ENCODE data around the gene DLGAP1.
"Not testable (repeated sequence)": the region's sequence is repeated elsewhere in the genome, so short reads cannot be mapped to it uniquely, and the experiment has no call there.

Gene DLGAP1

DNA sequence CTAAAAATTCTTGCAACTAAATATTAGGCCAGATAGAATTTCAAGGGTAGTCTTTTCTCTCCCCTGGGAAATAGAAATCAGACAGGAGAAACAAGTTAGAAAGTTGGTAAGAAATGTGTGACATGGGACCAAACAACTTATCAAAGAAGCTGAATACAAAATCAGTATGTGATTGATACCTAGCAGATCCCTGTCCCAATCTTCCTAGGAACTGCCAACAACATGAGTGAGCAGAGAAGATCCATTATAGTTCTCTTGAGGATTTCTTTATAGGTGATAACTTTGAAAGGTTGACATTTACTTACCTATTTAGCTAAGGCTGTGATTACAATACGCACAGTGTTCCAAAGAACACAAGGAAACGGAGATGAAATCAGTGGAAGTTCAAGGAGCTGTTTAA is 162.4 kb downstream of the DLGAP1 start:
- Histone ChIP-seq H3K36me3 (ENCODE audit: control insufficient read depth in 2 of 2, insufficient read depth in 1 of 2, low read length in 2 of 2) (no peaks in the 10 kb centered on the region), H3K4me3 (ENCODE audit: low read depth, low read length) (no peak overlapping the region), H3K4me1 (ENCODE audit: control insufficient read depth, insufficient read depth, low read length) (no peaks in the 10 kb centered on the region), H3K9me3 (ENCODE audit: control insufficient read depth, insufficient read depth, low read depth, low read length) (no peaks in the 10 kb centered on the region), H3K27ac (ENCODE audit: extremely low read depth, low read depth, low read length) (no peak overlapping the region)
- TF ChIP-seq ZNF202 (tag by site-specific recombination; IDR thresholded peaks at IDR 0.05; ENCODE audit: borderline replicate concordance), result no peak
- no peak for TF ChIP-seq ZNF660 (tag by site-specific recombination; IDR thresholded peaks at IDR 0.05)
- TF ChIP-seq ZNF423 (tag by site-specific recombination; IDR thresholded peaks at IDR 0.05), result no peak
- no peak for TF ChIP-seq ZNF19 (tag by site-specific recombination; IDR thresholded peaks at IDR 0.05; ENCODE audit: low read depth)
- no peak for TF ChIP-seq ZSCAN30 (tag by site-specific recombination; IDR thresholded peaks at IDR 0.05)
- no peak for TF ChIP-seq ZNF138 (tag by site-specific recombination; IDR thresholded peaks at IDR 0.05; ENCODE audit: borderline replicate concordance)
- no peak for TF ChIP-seq ZFP69B (tag by site-specific recombination; IDR thresholded peaks at IDR 0.05)
- no peak for TF ChIP-seq ZNF394 (tag by site-specific recombination; IDR thresholded peaks at IDR 0.05; ENCODE audit: borderline replicate concordance)
- no peak for TF ChIP-seq ZNF37A (tag by site-specific recombination; IDR thresholded peaks at IDR 0.05)
- TF ChIP-seq, protein P1, sequence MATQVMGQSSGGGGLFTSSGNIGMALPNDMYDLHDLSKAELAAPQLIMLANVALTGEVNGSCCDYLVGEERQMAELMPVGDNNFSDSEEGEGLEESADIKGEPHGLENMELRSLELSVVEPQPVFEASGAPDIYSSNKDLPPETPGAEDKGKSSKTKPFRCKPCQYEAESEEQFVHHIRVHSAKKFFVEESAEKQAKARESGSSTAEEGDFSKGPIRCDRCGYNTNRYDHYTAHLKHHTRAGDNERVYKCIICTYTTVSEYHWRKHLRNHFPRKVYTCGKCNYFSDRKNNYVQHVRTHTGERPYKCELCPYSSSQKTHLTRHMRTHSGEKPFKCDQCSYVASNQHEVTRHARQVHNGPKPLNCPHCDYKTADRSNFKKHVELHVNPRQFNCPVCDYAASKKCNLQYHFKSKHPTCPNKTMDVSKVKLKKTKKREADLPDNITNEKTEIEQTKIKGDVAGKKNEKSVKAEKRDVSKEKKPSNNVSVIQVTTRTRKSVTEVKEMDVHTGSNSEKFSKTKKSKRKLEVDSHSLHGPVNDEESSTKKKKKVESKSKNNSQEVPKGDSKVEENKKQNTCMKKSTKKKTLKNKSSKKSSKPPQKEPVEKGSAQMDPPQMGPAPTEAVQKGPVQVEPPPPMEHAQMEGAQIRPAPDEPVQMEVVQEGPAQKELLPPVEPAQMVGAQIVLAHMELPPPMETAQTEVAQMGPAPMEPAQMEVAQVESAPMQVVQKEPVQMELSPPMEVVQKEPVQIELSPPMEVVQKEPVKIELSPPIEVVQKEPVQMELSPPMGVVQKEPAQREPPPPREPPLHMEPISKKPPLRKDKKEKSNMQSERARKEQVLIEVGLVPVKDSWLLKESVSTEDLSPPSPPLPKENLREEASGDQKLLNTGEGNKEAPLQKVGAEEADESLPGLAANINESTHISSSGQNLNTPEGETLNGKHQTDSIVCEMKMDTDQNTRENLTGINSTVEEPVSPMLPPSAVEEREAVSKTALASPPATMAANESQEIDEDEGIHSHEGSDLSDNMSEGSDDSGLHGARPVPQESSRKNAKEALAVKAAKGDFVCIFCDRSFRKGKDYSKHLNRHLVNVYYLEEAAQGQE (tag by site-specific recombination; IDR thresholded peaks at IDR 0.05), result no peak
- TF ChIP-seq, protein P2, sequence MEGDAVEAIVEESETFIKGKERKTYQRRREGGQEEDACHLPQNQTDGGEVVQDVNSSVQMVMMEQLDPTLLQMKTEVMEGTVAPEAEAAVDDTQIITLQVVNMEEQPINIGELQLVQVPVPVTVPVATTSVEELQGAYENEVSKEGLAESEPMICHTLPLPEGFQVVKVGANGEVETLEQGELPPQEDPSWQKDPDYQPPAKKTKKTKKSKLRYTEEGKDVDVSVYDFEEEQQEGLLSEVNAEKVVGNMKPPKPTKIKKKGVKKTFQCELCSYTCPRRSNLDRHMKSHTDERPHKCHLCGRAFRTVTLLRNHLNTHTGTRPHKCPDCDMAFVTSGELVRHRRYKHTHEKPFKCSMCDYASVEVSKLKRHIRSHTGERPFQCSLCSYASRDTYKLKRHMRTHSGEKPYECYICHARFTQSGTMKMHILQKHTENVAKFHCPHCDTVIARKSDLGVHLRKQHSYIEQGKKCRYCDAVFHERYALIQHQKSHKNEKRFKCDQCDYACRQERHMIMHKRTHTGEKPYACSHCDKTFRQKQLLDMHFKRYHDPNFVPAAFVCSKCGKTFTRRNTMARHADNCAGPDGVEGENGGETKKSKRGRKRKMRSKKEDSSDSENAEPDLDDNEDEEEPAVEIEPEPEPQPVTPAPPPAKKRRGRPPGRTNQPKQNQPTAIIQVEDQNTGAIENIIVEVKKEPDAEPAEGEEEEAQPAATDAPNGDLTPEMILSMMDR (tag by site-specific recombination; IDR thresholded peaks at IDR 0.05), result no peak
- no peak for TF ChIP-seq ZNF211 (tag by site-specific recombination; IDR thresholded peaks at IDR 0.05; ENCODE audit: low read depth)
- no peak for TF ChIP-seq ZNF623 (tag by site-specific recombination; IDR thresholded peaks at IDR 0.05)
- TF ChIP-seq ZNF555 (tag by site-specific recombination; conservative IDR thresholded peaks at IDR 0.05), result no peak
- TF ChIP-seq, protein P3, sequence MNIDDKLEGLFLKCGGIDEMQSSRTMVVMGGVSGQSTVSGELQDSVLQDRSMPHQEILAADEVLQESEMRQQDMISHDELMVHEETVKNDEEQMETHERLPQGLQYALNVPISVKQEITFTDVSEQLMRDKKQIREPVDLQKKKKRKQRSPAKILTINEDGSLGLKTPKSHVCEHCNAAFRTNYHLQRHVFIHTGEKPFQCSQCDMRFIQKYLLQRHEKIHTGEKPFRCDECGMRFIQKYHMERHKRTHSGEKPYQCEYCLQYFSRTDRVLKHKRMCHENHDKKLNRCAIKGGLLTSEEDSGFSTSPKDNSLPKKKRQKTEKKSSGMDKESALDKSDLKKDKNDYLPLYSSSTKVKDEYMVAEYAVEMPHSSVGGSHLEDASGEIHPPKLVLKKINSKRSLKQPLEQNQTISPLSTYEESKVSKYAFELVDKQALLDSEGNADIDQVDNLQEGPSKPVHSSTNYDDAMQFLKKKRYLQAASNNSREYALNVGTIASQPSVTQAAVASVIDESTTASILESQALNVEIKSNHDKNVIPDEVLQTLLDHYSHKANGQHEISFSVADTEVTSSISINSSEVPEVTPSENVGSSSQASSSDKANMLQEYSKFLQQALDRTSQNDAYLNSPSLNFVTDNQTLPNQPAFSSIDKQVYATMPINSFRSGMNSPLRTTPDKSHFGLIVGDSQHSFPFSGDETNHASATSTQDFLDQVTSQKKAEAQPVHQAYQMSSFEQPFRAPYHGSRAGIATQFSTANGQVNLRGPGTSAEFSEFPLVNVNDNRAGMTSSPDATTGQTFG (tag by site-specific recombination; IDR thresholded peaks at IDR 0.05; ENCODE audit: borderline replicate concordance), result no peak
- CTCF ChIA-PET, result interaction anchor here (0.7 to 0.9 kb wide), 2 partner anchors 186 to 379 kb away, joined by 3 read pairs; no protein-coding TSS in a partner anchor
- POLR2A ChIA-PET, result no interaction called here

DNA sequence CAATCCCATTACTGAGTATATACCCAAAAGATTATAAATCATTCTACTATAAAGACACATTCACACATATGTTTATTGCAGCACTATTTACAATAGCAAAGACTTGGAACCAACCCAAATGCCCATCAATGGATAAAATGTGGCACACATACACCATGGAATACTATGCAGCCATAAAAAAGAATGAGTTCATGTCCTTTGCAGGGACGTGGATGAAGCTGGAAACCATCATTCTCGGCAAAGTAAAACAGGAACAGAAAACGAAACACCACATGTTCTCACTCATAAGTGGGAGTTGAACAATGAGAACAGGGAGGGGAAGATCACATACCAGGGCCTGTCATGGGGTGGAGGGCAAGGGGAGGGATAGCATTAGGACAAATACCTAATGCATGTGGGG is 167.8 kb downstream of the DLGAP1 start:
- CTCF ChIA-PET, POLR2A ChIA-PET: not testable (repeated sequence)
- TF ChIP-seq ZNF146 (tag by site-specific recombination; IDR thresholded peaks at IDR 0.05), result peak; percentile 39; the same call in 1 of the 2 replicates

More for the DNA sequence above, 167.8 kb downstream of the DLGAP1 start:
- not testable (repeated sequence) for H3K4me1 ChIP-seq (ENCODE audit: control insufficient read depth, insufficient read depth, low read length); H3K27ac ChIP-seq (ENCODE audit: extremely low read depth, low read depth, low read length); H3K36me3 ChIP-seq (ENCODE audit: control insufficient read depth in 2 of 2, insufficient read depth in 1 of 2, low read length in 2 of 2); H3K9me3 ChIP-seq (ENCODE audit: control insufficient read depth, insufficient read depth, low read depth, low read length); H3K4me3 ChIP-seq (ENCODE audit: low read depth, low read length)
